ENCODE results near the gene FHIT. TPM values are rescaled to one million over a fixed set of nuclear protein-coding genes. Genes with fewer than 3 reads are reported as not detected.

Gene FHIT
- total and polyA plus RNA-seq, 4 donors, result 2.1 to 14.7 (median 6.6) TPM

DNA sequence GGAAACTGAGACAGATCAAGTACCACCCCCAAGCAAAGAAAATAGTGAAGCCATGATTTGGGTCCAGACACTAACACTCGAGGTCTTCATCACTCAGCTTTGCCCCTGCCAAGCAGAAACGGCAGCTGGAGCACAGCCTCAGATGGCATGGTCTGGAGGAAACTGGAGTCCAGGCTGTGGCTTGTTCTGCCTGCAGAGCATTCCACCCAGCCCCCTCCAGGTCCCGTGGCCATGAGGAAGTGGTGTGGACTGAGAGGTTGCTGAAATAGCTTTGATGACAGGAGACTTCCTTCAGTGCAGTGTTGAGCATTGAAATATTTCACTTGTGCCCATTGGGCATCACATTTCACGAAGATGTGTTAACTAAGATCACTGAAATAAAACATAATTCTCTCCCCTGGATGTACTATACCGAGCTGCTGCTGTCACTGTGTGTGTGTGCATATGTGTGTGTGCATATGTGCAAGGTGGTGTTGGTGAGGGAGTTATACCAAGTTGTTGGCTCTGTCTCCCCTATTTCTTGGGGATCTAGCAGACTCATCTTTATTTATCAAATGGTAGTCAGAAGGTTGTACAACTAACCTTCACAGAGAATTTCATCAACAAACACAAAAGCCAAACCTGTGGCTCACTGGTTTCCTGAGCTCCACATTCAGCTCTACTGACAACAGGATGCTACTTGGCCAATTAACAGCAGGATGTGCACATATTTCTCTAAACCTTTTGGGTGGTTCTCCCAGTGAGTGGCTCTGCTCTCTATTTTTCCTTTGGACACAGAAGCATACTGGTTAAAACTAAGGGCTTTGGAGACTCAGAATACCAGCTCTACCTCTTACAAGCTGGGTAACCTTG, 1541.3 kb downstream of the FHIT start:
- H3K4me3 ChIP-seq (ENCODE audit: low read depth in 1 of 3, low read length in 3 of 3), result no peak overlapping the region
- WGBS, result 61% methylated on average over 5 of the region's 5 CpGs
- no peak for DNase-seq (ENCODE audit: low spot score)
- H3K9ac ChIP-seq (ENCODE audit: low read depth in 1 of 2, low read length in 2 of 2), result no peak overlapping the region
- peaks cover 0 to 11% (median 4%) of the 10 kb centered on the region in 4 donors for H3K9me3 ChIP-seq (ENCODE audit: control insufficient read depth in 4 of 4, low read length in 3 of 4)
- H3K27ac ChIP-seq (ENCODE audit: low read depth in 1 of 2, low read length in 2 of 2), result no peak overlapping the region
- H3K27me3 ChIP-seq (ENCODE audit: control insufficient read depth in 4 of 4, insufficient read depth in 4 of 4, low read length in 3 of 4), result no peaks in the 10 kb centered on the region
- H3K4me1 ChIP-seq (ENCODE audit: control insufficient read depth in 4 of 4, insufficient read depth in 4 of 4, low read length in 3 of 4), result no peaks in the 10 kb centered on the region
- no peaks in the 10 kb centered on the region for H3K36me3 ChIP-seq (ENCODE audit: control insufficient read depth in 4 of 4, insufficient read depth in 3 of 4, low read depth in 1 of 4, low read length in 3 of 4)
- TF ChIP-seq SP1 (IDR thresholded peaks at IDR 0.05), result no peak

GRCh38 chr3:59708202-59708601, 1543.0 kb downstream of the FHIT start:
- no peak overlapping the region for H3K4me3 ChIP-seq (ENCODE audit: low read depth in 1 of 3, low read length in 3 of 3)
- no peaks in the 10 kb centered on the region for H3K36me3 ChIP-seq (ENCODE audit: control insufficient read depth in 4 of 4, insufficient read depth in 3 of 4, low read depth in 1 of 4, low read length in 3 of 4)
- 95% methylated on average over 3 of the region's 3 CpGs for WGBS
- TF ChIP-seq, protein P1, sequence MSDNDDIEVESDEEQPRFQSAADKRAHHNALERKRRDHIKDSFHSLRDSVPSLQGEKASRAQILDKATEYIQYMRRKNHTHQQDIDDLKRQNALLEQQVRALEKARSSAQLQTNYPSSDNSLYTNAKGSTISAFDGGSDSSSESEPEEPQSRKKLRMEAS (IDR thresholded peaks at IDR 0.05), result no peak
- TF ChIP-seq GABPA (IDR thresholded peaks at IDR 0.05 in 1 of 2, conservative IDR thresholded peaks at IDR 0.05 in 1 of 2), result no peak
- no peak for TF ChIP-seq NR2F2 (IDR thresholded peaks at IDR 0.05)
- no peak overlapping the region for H3K27ac ChIP-seq (ENCODE audit: low read depth in 1 of 2, low read length in 2 of 2)
- H3K4me1 ChIP-seq (ENCODE audit: control insufficient read depth in 4 of 4, insufficient read depth in 4 of 4, low read length in 3 of 4), result no peaks in the 10 kb centered on the region
- no peaks in the 10 kb centered on the region for H3K27me3 ChIP-seq (ENCODE audit: control insufficient read depth in 4 of 4, insufficient read depth in 4 of 4, low read length in 3 of 4)
- no peak for DNase-seq (ENCODE audit: low spot score)
- H3K9ac ChIP-seq (ENCODE audit: low read depth in 1 of 2, low read length in 2 of 2), result no peak overlapping the region
- H3K9me3 ChIP-seq (ENCODE audit: control insufficient read depth in 4 of 4, low read length in 3 of 4), result peaks cover 0 to 4% (median 1%) of the 10 kb centered on the region in 4 donors

DNA sequence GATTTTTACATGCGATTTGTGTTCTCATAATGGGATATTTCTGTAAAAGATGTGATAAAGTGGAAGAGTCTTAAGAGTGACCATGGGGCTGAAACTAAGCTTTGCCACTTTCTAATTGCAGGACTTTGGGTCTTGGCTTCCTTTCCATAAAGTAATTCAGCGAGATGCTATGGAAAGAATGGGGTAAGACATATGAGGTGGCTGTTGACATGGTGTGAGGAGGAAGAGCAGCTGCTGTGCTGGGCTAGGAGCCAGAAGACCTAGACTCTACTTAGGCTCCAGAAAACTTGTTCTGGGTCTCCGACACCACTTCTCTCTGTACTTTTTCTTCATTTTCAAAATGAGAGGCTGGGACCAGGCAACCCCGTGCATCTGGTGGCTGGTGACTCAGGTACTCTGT, 1547.0 kb downstream of the FHIT start:
- H3K27me3 ChIP-seq (ENCODE audit: control insufficient read depth in 4 of 4, insufficient read depth in 4 of 4, low read length in 3 of 4), result no peaks in the 10 kb centered on the region
- no peak for DNase-seq (ENCODE audit: low spot score)
- 80% methylated on average over 4 of the region's 4 CpGs for WGBS

More for the DNA sequence above, 1547.0 kb downstream of the FHIT start:
- Histone ChIP-seq H3K27ac (ENCODE audit: low read depth in 1 of 2, low read length in 2 of 2) (no peak overlapping the region), H3K4me3 (ENCODE audit: low read depth in 1 of 3, low read length in 3 of 3) (no peak overlapping the region), H3K4me1 (ENCODE audit: control insufficient read depth in 4 of 4, insufficient read depth in 4 of 4, low read length in 3 of 4) (no peaks in the 10 kb centered on the region), H3K9me3 (ENCODE audit: control insufficient read depth in 4 of 4, low read length in 3 of 4) (no peaks in the 10 kb centered on the region), H3K36me3 (ENCODE audit: control insufficient read depth in 4 of 4, insufficient read depth in 3 of 4, low read depth in 1 of 4, low read length in 3 of 4) (no peaks in the 10 kb centered on the region), H3K9ac (ENCODE audit: low read depth in 1 of 2, low read length in 2 of 2) (no peak overlapping the region)
- no peak for TF ChIP-seq NR2F2 (IDR thresholded peaks at IDR 0.05)
- TF ChIP-seq EGR1 (IDR thresholded peaks at IDR 0.05; ENCODE audit: low read depth in 2 of 2), result no peak
- no peak for TF ChIP-seq HNF4A (conservative IDR thresholded peaks at IDR 0.05)
- TF ChIP-seq, protein P2, sequence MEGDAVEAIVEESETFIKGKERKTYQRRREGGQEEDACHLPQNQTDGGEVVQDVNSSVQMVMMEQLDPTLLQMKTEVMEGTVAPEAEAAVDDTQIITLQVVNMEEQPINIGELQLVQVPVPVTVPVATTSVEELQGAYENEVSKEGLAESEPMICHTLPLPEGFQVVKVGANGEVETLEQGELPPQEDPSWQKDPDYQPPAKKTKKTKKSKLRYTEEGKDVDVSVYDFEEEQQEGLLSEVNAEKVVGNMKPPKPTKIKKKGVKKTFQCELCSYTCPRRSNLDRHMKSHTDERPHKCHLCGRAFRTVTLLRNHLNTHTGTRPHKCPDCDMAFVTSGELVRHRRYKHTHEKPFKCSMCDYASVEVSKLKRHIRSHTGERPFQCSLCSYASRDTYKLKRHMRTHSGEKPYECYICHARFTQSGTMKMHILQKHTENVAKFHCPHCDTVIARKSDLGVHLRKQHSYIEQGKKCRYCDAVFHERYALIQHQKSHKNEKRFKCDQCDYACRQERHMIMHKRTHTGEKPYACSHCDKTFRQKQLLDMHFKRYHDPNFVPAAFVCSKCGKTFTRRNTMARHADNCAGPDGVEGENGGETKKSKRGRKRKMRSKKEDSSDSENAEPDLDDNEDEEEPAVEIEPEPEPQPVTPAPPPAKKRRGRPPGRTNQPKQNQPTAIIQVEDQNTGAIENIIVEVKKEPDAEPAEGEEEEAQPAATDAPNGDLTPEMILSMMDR (IDR thresholded peaks at IDR 0.05; ENCODE audit: low read depth, low read length, missing input control), result no peak
- no peak for TF ChIP-seq ZBTB33 (IDR thresholded peaks at IDR 0.05)
- no peak for TF ChIP-seq REST (IDR thresholded peaks at IDR 0.05)

Measured in liver (tissue), 9 donors.